NCI-H1417 treated with DMSO at 0.1 percent for 48 hours (cell line): ENCODE data around the gene XK.

ENCODE experiments used
- DNase-seq: peaks from one replicate; lab custom pipeline; 2025; lab: John Stamatoyannopoulos, UW

The XK gene

GRCh38 chrX:37679888-37680287, 5.7 kb upstream of the XK start:
- DNase-seq: no peak

GRCh38 chrX:37684426-37684825, 1.2 kb upstream of the XK start:
- no peak for DNase-seq

GRCh38 chrX:37684973-37685372, 618 bp upstream of the XK start:
- no peak for DNase-seq

GRCh38 chrX:37686369-37686995, 891 bp downstream of the XK start:
- DNase-seq: no peak

- DNase-seq: no peak
These were observed 1.4 kb downstream of the XK start for GRCh38 chrX:37686996-37687395.

- no peak for DNase-seq
These were observed 4.5 kb downstream of the XK start for GRCh38 chrX:37690119-37690518.

- no peak for DNase-seq
These were observed 7.3 kb downstream of the XK start for GRCh38 chrX:37692918-37693317.

- DNase-seq: no peak
These were observed 11.7 kb downstream of the XK start for GRCh38 chrX:37697169-37697760.

- DNase-seq: no peak
These were observed 16.0 kb downstream of the XK start for GRCh38 chrX:37701588-37701987.

GRCh38 chrX:37711991-37712390, 26.4 kb downstream of the XK start:
- no peak for DNase-seq

- DNase-seq: no peak
These were observed 26.9 kb downstream of the XK start for GRCh38 chrX:37712458-37712857.

- no peak for DNase-seq
These were observed 28.9 kb downstream of the XK start for GRCh38 chrX:37714479-37714878.

- DNase-seq: no peak
These were observed 31.0 kb downstream of the XK start for GRCh38 chrX:37716602-37717001.

- DNase-seq: no peak
These were observed 32.1 kb downstream of the XK start for GRCh38 chrX:37717708-37718107.

GRCh38 chrX:37722595-37722994, 37.0 kb downstream of the XK start:
- no peak for DNase-seq

- no peak for DNase-seq
These were observed 40.8 kb downstream of the XK start for GRCh38 chrX:37726346-37726745.

- peak; percentile 43 for DNase-seq
These were observed 59.8 kb downstream of the XK start for GRCh38 chrX:37745354-37745753.

- no peak for DNase-seq
These were observed 60.2 kb downstream of the XK start for GRCh38 chrX:37745835-37746217.

GRCh38 chrX:37746218-37746941, 60.8 kb downstream of the XK start:
- no peak for DNase-seq

GRCh38 chrX:37746951-37747350, 61.4 kb downstream of the XK start:
- DNase-seq: no peak

- DNase-seq: no peak
These were observed 66.7 kb downstream of the XK start for GRCh38 chrX:37752281-37752680.

GRCh38 chrX:37752936-37753335, 67.3 kb downstream of the XK start:
- DNase-seq: no peak

GRCh38 chrX:37753384-37753783, 67.8 kb downstream of the XK start:
- no peak for DNase-seq

GRCh38 chrX:37754516-37754915, 68.9 kb downstream of the XK start:
- no peak for DNase-seq
